Neural crest cell (in vitro differentiated cells): Measurements from ENCODE around the gene ARHGAP6. TPM values are rescaled to one million over a fixed set of nuclear protein-coding genes. Genes with fewer than 3 reads are reported as not detected.

ENCODE experiments used
- DNase-seq: peaks from one replicate; pipeline ENCODE4 v3.0.0; 2021; ENCODE audit warnings: low read depth, mixed read lengths, low spot score
- H3K27ac Mint-ChIP-seq: one replicate; pipeline ENCODE4 v1.8.0; 2021; ENCODE audit warnings: mild to moderate bottlenecking, mixed read lengths; ENCODE audit not compliant: unreplicated experiment
- H3K27me3 Mint-ChIP-seq: 2 replicates; pipeline ENCODE4 v1.8.0; 2021; ENCODE audit warnings: low read depth, mild to moderate bottlenecking, mixed read lengths
- H3K36me3 Mint-ChIP-seq: 2 replicates; pipeline ENCODE4 v1.8.0; 2021; ENCODE audit warnings: low read depth, mild to moderate bottlenecking, mixed read lengths
- H3K4me1 Mint-ChIP-seq: 2 replicates; pipeline ENCODE4 v1.8.0; 2021; ENCODE audit warnings: mixed read lengths
- H3K4me3 Mint-ChIP-seq: one replicate; pipeline ENCODE4 v1.8.0; 2021; ENCODE audit warnings: mild to moderate bottlenecking, mixed read lengths
- H3K9me3 Mint-ChIP-seq: 2 replicates; pipeline ENCODE4 v1.8.0; 2021; ENCODE audit warnings: mixed read lengths
- total RNA-seq: library from RNA; stranded (reverse); gene quantifications from 2 replicates; pipeline ENCODE4 v1.2.1, GENCODE V29; 2021
- TF ChIP-seq, protein P1 (sequence below): fragments of 200-600 bp; sonication (generic); conservative IDR thresholded peaks from 2 replicates; pipeline ENCODE4 v1.5.0; 2021; ENCODE audit warnings: antibody characterized with exemption, mild to moderate bottlenecking

ARHGAP6 gene
- total RNA-seq, 1 donor from 2014 or later, result 2.7 TPM

DNA sequence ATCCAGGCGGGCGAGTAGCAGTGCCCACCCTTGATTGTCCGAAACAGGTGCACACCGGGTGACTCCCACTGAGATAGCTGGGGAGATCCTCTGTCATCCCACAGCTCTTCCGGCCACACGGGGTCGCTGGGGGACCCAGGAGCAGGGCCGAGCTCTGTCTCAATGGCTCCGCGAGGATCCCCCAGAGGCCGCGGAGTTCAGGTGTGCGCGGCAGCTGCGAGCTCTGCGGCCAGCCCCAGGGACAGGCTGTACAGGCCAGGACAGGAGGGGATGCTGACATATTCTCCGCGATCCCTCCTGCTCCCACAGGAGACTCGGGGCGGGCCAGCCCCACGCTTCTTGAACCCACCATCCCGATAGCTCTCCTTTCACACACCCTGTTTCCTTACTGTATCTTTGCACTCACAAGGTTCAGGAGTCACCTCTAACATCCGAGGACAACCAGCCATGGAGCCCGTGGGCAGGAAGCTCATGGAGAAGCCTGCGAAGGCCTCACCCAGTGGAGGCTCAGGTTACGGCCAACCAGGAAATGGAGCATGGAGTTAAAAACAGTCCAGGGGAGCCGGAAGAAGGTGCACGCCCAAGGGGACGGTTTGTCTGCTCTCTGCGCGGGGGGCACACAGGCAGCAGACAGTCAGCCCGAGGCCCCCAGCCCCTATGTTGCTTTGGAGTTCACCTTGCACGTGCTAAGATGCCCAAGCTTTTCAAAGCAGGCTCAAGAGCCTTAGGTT is 450.4 kb downstream of the ARHGAP6 start:
- H3K27me3 Mint-ChIP-seq, result no peaks in the 10 kb centered on the region
- no peaks in the 10 kb centered on the region for H3K4me1 Mint-ChIP-seq
- no peak overlapping the region for H3K4me3 Mint-ChIP-seq
- H3K9me3 Mint-ChIP-seq, result peaks cover 14% of the 10 kb centered on the region
- DNase-seq, result no peak
- no peak overlapping the region for H3K27ac Mint-ChIP-seq
- TF ChIP-seq, protein P1, sequence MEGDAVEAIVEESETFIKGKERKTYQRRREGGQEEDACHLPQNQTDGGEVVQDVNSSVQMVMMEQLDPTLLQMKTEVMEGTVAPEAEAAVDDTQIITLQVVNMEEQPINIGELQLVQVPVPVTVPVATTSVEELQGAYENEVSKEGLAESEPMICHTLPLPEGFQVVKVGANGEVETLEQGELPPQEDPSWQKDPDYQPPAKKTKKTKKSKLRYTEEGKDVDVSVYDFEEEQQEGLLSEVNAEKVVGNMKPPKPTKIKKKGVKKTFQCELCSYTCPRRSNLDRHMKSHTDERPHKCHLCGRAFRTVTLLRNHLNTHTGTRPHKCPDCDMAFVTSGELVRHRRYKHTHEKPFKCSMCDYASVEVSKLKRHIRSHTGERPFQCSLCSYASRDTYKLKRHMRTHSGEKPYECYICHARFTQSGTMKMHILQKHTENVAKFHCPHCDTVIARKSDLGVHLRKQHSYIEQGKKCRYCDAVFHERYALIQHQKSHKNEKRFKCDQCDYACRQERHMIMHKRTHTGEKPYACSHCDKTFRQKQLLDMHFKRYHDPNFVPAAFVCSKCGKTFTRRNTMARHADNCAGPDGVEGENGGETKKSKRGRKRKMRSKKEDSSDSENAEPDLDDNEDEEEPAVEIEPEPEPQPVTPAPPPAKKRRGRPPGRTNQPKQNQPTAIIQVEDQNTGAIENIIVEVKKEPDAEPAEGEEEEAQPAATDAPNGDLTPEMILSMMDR, result no peak
- no peaks in the 10 kb centered on the region for H3K36me3 Mint-ChIP-seq

DNA sequence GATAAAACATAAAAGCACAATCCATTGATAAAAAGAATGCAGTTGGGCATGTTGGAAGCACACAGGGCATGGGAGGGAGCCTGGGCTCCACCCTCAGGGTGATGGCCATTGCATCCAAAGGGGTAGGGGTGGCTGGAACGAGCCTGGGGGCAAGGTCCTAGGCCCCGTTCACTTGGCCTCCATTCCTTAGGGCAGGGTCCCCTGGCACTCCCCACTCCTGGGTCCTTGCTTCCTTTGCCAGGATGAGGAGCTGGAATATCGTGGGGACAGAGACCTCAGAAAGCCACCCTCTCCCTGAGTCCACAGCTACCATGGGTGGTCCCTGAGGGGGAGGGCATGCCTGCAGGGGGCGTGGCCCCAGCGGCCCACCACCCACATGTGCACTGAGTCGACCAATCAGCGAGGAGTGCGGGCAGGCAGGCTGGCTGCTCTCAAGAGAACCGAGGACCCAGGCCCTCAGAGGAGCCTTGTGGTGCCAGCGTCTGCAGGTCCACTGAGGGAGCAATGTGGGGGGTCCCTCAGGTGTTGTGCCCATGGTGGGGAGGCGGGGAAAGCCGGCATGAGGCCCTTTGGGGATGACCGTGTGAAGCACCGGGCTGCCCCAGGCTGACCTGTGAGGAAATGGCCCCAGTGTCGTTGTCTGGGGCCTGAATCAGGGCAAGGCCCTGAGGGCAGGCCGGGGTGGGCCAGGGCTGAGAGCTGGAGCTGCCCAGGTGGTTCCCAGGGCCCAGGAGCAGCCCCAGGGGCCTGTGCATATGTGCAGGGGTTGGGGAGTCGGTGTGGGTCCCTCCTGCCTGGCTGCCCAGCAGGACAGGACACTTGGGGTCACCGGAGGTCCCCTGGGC is 451.2 kb downstream of the ARHGAP6 start:
- Mint-ChIP-seq H3K9me3 (peaks cover 14% of the 10 kb centered on the region), H3K36me3 (no peaks in the 10 kb centered on the region), H3K4me3 (no peak overlapping the region), H3K4me1 (no peaks in the 10 kb centered on the region), H3K27ac (no peak overlapping the region), H3K27me3 (no peaks in the 10 kb centered on the region)
- DNase-seq, result no peak
- TF ChIP-seq, protein P1, result no peak

DNA sequence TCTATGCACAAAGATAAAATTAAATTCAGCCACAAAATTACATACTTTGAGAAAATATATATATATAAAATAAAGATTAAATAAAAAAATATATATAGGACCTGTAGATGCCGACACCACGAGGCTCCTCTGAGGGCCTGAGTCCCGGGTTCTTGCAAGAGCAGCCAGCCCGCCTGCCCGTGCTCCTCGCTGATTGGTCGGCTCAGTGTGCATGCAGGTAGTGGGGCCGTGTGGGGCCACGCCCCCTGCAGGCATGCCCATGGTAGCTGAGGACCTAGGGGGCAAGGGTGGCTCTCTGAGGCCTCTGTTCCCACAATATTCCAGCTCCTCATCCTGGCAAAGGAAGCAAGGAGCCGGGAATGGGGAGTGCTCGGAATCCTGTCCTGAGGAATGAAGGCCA is 453.0 kb downstream of the ARHGAP6 start:
- Mint-ChIP-seq H3K27me3 (no peaks in the 10 kb centered on the region), H3K9me3 (peaks cover 8% of the 10 kb centered on the region), H3K36me3 (no peaks in the 10 kb centered on the region), H3K27ac (no peak overlapping the region), H3K4me1 (no peaks in the 10 kb centered on the region), H3K4me3 (no peak overlapping the region)
- TF ChIP-seq, protein P1, result no peak
- no peak for DNase-seq

DNA sequence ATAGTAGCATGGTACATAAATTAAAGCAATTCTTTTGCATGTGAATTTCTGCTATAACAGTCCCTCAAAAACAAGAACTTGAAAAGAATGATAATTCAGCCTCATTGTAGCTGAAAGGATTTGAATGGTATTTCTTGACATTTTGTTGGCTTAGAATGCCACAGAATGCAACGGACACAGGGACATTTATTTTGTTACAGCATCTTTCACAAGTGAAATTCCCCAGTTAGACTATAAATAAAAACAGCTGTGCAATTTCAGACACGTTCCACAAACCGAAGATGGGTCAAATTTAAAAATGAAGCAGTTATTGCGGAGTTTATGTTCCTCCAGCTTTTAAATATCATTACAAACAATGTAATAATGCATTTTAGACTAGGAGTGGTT is 455.3 kb downstream of the ARHGAP6 start:
- Mint-ChIP-seq H3K27ac (no peak overlapping the region), H3K9me3 (peaks cover 4% of the 10 kb centered on the region), H3K4me1 (no peaks in the 10 kb centered on the region), H3K27me3 (no peaks in the 10 kb centered on the region), H3K4me3 (no peak overlapping the region), H3K36me3 (no peaks in the 10 kb centered on the region)
- TF ChIP-seq, protein P1, result no peak
- DNase-seq, result no peak

DNA sequence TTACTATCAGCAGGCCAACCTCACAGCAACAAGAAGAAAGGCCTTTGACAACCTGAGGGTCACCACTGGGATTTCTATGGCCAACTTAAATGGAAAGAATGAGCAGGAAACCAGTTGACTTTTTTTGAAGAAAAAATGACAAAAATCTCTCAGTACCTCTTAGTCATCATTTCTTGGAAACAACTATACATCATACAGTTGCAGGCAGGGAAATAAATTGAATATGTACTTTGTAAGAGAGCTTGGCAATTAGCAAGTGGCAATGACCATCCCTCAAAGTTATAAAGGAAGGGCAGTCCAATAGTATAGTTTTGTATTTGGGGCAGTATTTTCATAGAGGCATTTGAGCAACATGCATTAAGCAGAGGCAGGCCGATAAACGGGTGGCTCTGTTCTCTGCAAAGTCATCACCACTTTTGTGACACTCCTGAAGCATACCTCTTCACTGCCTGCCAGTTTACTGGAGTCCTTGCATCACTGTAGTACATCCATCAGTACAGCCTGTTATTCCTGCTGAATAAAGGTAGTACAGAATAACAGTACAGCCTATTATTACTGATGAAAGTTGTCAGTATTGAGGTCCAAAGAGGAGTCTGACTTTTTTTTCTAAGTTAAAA is 455.8 kb downstream of the ARHGAP6 start:
- H3K36me3 Mint-ChIP-seq, result no peaks in the 10 kb centered on the region
- TF ChIP-seq, protein P1, result no peak
- H3K27me3 Mint-ChIP-seq, result no peaks in the 10 kb centered on the region
- no peaks in the 10 kb centered on the region for H3K4me1 Mint-ChIP-seq
- H3K27ac Mint-ChIP-seq, result no peak overlapping the region
- DNase-seq, result no peak
- H3K4me3 Mint-ChIP-seq, result no peak overlapping the region
- H3K9me3 Mint-ChIP-seq, result peaks cover 5% of the 10 kb centered on the region
